Stimulated activated memory B cell treated with anti-CD40 and anti-IgM and Interleukin-4, amounts not matched to agents 10 μg/mL and 1 μg/mL and 100 μg/mL, for 72 hours (primary cell): ENCODE results near the gene CLEC6A.
"Not testable (repeated sequence)": the region's sequence is repeated elsewhere in the genome, so short reads cannot be mapped to it uniquely, and the experiment has no call there.

Experiments
- ATAC-seq: fragments of 150-1000 bp; cut with Tn5 transposase; 2 replicates; pipeline ENCODE4 v1.10.0; 2021
- H3K27ac Mint-ChIP-seq: one replicate; pipeline ENCODE4 v1.8.0; 2022; ENCODE audit warnings: mild to moderate bottlenecking, mixed read lengths
- H3K27me3 Mint-ChIP-seq: one replicate; pipeline ENCODE4 v1.8.0; 2022; ENCODE audit warnings: mixed read lengths
- H3K36me3 Mint-ChIP-seq: one replicate; pipeline ENCODE4 v1.8.0; 2022; ENCODE audit warnings: mixed read lengths
- H3K4me1 Mint-ChIP-seq: one replicate; pipeline ENCODE4 v1.8.0; 2022; ENCODE audit warnings: mixed read lengths
- H3K4me3 Mint-ChIP-seq: one replicate; pipeline ENCODE4 v1.8.0; 2022; ENCODE audit warnings: mild to moderate bottlenecking, moderate library complexity, mixed read lengths
- H3K9me3 Mint-ChIP-seq: one replicate; pipeline ENCODE4 v1.8.0; 2022; ENCODE audit warnings: mixed read lengths

CLEC6A gene

GRCh38 chr12:8455727-8456360 is at the start of gene CLEC6A:
CLEC6A (plus strand) TSS chr12:8455962; CDS start chr12:8456112, 150 bp downstream.
- H3K27me3 Mint-ChIP-seq = peaks cover 53% of the 10 kb centered on the region
- H3K36me3 Mint-ChIP-seq = no peaks in the 10 kb centered on the region
- peak; percentile 31 for ATAC-seq
- H3K9me3 Mint-ChIP-seq = peaks cover 4% of the 10 kb centered on the region
- H3K4me1 Mint-ChIP-seq = peaks cover 9% of the 10 kb centered on the region
- H3K4me3 Mint-ChIP-seq = no peak within 1 kb of the TSS
- H3K27ac Mint-ChIP-seq = no peak within 1 kb of the TSS

- H3K4me3 Mint-ChIP-seq, H3K36me3 Mint-ChIP-seq, ATAC-seq, H3K9me3 Mint-ChIP-seq, H3K27ac Mint-ChIP-seq, H3K4me1 Mint-ChIP-seq, H3K27me3 Mint-ChIP-seq: not testable (repeated sequence)
These were observed 36.2 kb upstream of the CLEC6A start for GRCh38 chr12:8419576-8419975.

GRCh38 chr12:8420506-8420905 is 35.3 kb upstream of the CLEC6A start:
- no peak for ATAC-seq
- Mint-ChIP-seq H3K27ac (no peak overlapping the region), H3K36me3 (no peaks in the 10 kb centered on the region), H3K27me3 (no peaks in the 10 kb centered on the region), H3K4me1 (no peaks in the 10 kb centered on the region), H3K9me3 (no peaks in the 10 kb centered on the region), H3K4me3 (no peak overlapping the region)

- not testable (repeated sequence) for H3K36me3 Mint-ChIP-seq, H3K4me3 Mint-ChIP-seq, H3K27me3 Mint-ChIP-seq, H3K4me1 Mint-ChIP-seq, H3K27ac Mint-ChIP-seq, ATAC-seq, H3K9me3 Mint-ChIP-seq
These were observed 11.1 kb upstream of the CLEC6A start for GRCh38 chr12:8444536-8445278.

GRCh38 chr12:8445731-8446130 is 10.0 kb upstream of the CLEC6A start:
- H3K4me3 Mint-ChIP-seq = no peak overlapping the region
- no peaks in the 10 kb centered on the region for H3K9me3 Mint-ChIP-seq
- no peak for ATAC-seq
- H3K27me3 Mint-ChIP-seq = peaks cover 8% of the 10 kb centered on the region
- H3K4me1 Mint-ChIP-seq = no peaks in the 10 kb centered on the region
- H3K27ac Mint-ChIP-seq = no peak overlapping the region
- no peaks in the 10 kb centered on the region for H3K36me3 Mint-ChIP-seq

GRCh38 chr12:8446642-8447547 is 8.9 kb upstream of the CLEC6A start:
- Mint-ChIP-seq H3K4me1 (no peaks in the 10 kb centered on the region), H3K36me3 (no peaks in the 10 kb centered on the region), H3K4me3 (no peak overlapping the region), H3K27me3 (peaks cover 9% of the 10 kb centered on the region), H3K27ac (no peak overlapping the region), H3K9me3 (no peaks in the 10 kb centered on the region)
- ATAC-seq = no peak

GRCh38 chr12:8449355-8449859 is 6.4 kb upstream of the CLEC6A start:
- Mint-ChIP-seq H3K36me3 (no peaks in the 10 kb centered on the region), H3K9me3 (no peaks in the 10 kb centered on the region), H3K27ac (no peak overlapping the region), H3K27me3 (peaks cover 10% of the 10 kb centered on the region), H3K4me3 (no peak overlapping the region), H3K4me1 (no peaks in the 10 kb centered on the region)
- no peak for ATAC-seq

- Mint-ChIP-seq H3K4me1 (peaks cover 9% of the 10 kb centered on the region), H3K27me3 (peaks cover 15% of the 10 kb centered on the region), H3K9me3 (no peaks in the 10 kb centered on the region), H3K27ac (no peak overlapping the region), H3K4me3 (no peak overlapping the region), H3K36me3 (no peaks in the 10 kb centered on the region)
- ATAC-seq = no peak
These were observed 3.7 kb upstream of the CLEC6A start for GRCh38 chr12:8452036-8452435.

GRCh38 chr12:8453021-8453513 is 2.7 kb upstream of the CLEC6A start:
- Mint-ChIP-seq H3K27ac (no peak overlapping the region), H3K27me3 (peaks cover 25% of the 10 kb centered on the region), H3K4me1 (peaks cover 9% of the 10 kb centered on the region), H3K4me3 (no peak overlapping the region), H3K9me3 (no peaks in the 10 kb centered on the region), H3K36me3 (no peaks in the 10 kb centered on the region)
- no peak for ATAC-seq

- H3K27ac Mint-ChIP-seq = no peak overlapping the region
- peaks cover 9% of the 10 kb centered on the region for H3K4me1 Mint-ChIP-seq
- H3K27me3 Mint-ChIP-seq = peaks cover 32% of the 10 kb centered on the region
- no peaks in the 10 kb centered on the region for H3K9me3 Mint-ChIP-seq
- no peak for ATAC-seq
- no peak overlapping the region for H3K4me3 Mint-ChIP-seq
- H3K36me3 Mint-ChIP-seq = no peaks in the 10 kb centered on the region
These were observed 2.0 kb upstream of the CLEC6A start for GRCh38 chr12:8453796-8454195.

GRCh38 chr12:8455271-8455670 is 491 bp upstream of the CLEC6A start:
- H3K36me3 Mint-ChIP-seq = no peaks in the 10 kb centered on the region
- H3K27me3 Mint-ChIP-seq = peaks cover 47% of the 10 kb centered on the region
- H3K4me3 Mint-ChIP-seq = no peak overlapping the region
- H3K4me1 Mint-ChIP-seq = peaks cover 9% of the 10 kb centered on the region
- peaks cover 3% of the 10 kb centered on the region for H3K9me3 Mint-ChIP-seq
- no peak overlapping the region for H3K27ac Mint-ChIP-seq
- no peak for ATAC-seq

- peaks cover 4% of the 10 kb centered on the region for H3K9me3 Mint-ChIP-seq
- no peak overlapping the region for H3K27ac Mint-ChIP-seq
- no peak overlapping the region for H3K4me3 Mint-ChIP-seq
- no peaks in the 10 kb centered on the region for H3K4me1 Mint-ChIP-seq
- ATAC-seq = no peak
- H3K27me3 Mint-ChIP-seq = peaks cover 45% of the 10 kb centered on the region
- H3K36me3 Mint-ChIP-seq = no peaks in the 10 kb centered on the region
These were observed 5.7 kb downstream of the CLEC6A start for GRCh38 chr12:8461426-8461825.

GRCh38 chr12:8465301-8465996 is 9.7 kb downstream of the CLEC6A start:
- H3K27ac Mint-ChIP-seq = no peak overlapping the region
- H3K27me3 Mint-ChIP-seq = peaks cover 35% of the 10 kb centered on the region
- peaks cover 2% of the 10 kb centered on the region for H3K9me3 Mint-ChIP-seq
- ATAC-seq = no peak
- H3K4me3 Mint-ChIP-seq = no peak overlapping the region
- no peaks in the 10 kb centered on the region for H3K4me1 Mint-ChIP-seq
- H3K36me3 Mint-ChIP-seq = no peaks in the 10 kb centered on the region

- no peak overlapping the region for H3K27ac Mint-ChIP-seq
- no peaks in the 10 kb centered on the region for H3K36me3 Mint-ChIP-seq
- ATAC-seq = no peak
- peaks cover 31% of the 10 kb centered on the region for H3K27me3 Mint-ChIP-seq
- no peaks in the 10 kb centered on the region for H3K4me1 Mint-ChIP-seq
- peaks cover 2% of the 10 kb centered on the region for H3K9me3 Mint-ChIP-seq
- no peak overlapping the region for H3K4me3 Mint-ChIP-seq
These were observed 10.5 kb downstream of the CLEC6A start for GRCh38 chr12:8466241-8466640.

- peaks cover 48% of the 10 kb centered on the region for H3K27me3 Mint-ChIP-seq
These were observed 15.3 kb downstream of the CLEC6A start for GRCh38 chr12:8471090-8471489.

More at GRCh38 chr12:8471090-8471489, 15.3 kb downstream of the CLEC6A start:
- Mint-ChIP-seq H3K4me3 (no peak overlapping the region), H3K9me3 (peaks cover 2% of the 10 kb centered on the region), H3K4me1 (no peaks in the 10 kb centered on the region), H3K27ac (no peak overlapping the region), H3K36me3 (no peaks in the 10 kb centered on the region)
- ATAC-seq = no peak
